RCC 7860 (cell line): Measurements from ENCODE around the gene KIAA1671.

ENCODE experiments used
- DNase-seq: peaks from one replicate; pipeline ENCODE4 v3.0.0-alpha.2; 2015; ENCODE audit warnings: low spot score
- FAIRE-seq: peaks from 2 replicates; lab custom pipeline; 2012; peaks lifted over from hg19 to GRCh38; lab: Jason Lieb, UNC

The KIAA1671 gene

GRCh38 chr22:25061605-25062376 is 109.3 kb downstream of the KIAA1671 start:
- DNase-seq (no peak), FAIRE-seq (no peak)

- FAIRE-seq (no peak), DNase-seq (no peak)
These were observed 110.0 kb downstream of the KIAA1671 start for GRCh38 chr22:25062386-25063085.

GRCh38 chr22:25064894-25065560 is 112.5 kb downstream of the KIAA1671 start:
- FAIRE-seq (no peak), DNase-seq (no peak)

- DNase-seq (no peak), FAIRE-seq (no peak)
These were observed 114.4 kb downstream of the KIAA1671 start for GRCh38 chr22:25066861-25067435.

GRCh38 chr22:25067851-25068421 is 115.4 kb downstream of the KIAA1671 start:
- no peak for DNase-seq
- no peak for FAIRE-seq

- no peak for FAIRE-seq
- DNase-seq, result no peak
These were observed 116.2 kb downstream of the KIAA1671 start for GRCh38 chr22:25068707-25069106.

GRCh38 chr22:25069426-25069757 is 116.9 kb downstream of the KIAA1671 start:
- FAIRE-seq (no peak), DNase-seq (no peak)

- DNase-seq (no peak), FAIRE-seq (no peak)
These were observed 117.4 kb downstream of the KIAA1671 start for GRCh38 chr22:25069758-25070481.

- DNase-seq (no peak), FAIRE-seq (no peak)
These were observed 118.4 kb downstream of the KIAA1671 start for GRCh38 chr22:25070956-25071355.

GRCh38 chr22:25071720-25072119 is 119.2 kb downstream of the KIAA1671 start:
- FAIRE-seq, result no peak
- DNase-seq, result no peak

GRCh38 chr22:25072406-25072805 is 119.9 kb downstream of the KIAA1671 start:
- FAIRE-seq, result no peak
- no peak for DNase-seq

- DNase-seq (no peak), FAIRE-seq (no peak)
These were observed 123.8 kb downstream of the KIAA1671 start for GRCh38 chr22:25076336-25076735.

- no peak for DNase-seq
- no peak for FAIRE-seq
These were observed 124.5 kb downstream of the KIAA1671 start for GRCh38 chr22:25077056-25077455.

- no peak for DNase-seq
These were observed 125.4 kb downstream of the KIAA1671 start for GRCh38 chr22:25077964-25078363.

GRCh38 chr22:25078591-25078990 is 126.1 kb downstream of the KIAA1671 start:
- FAIRE-seq, result no peak
- no peak for DNase-seq

More at GRCh38 chr22:25077964-25078363, 125.4 kb downstream of the KIAA1671 start:
- FAIRE-seq, result no peak

- no peak for DNase-seq
- FAIRE-seq, result no peak
These were observed 128.3 kb downstream of the KIAA1671 start for GRCh38 chr22:25080855-25081254.

- DNase-seq, result no peak
- FAIRE-seq, result no peak
These were observed 128.9 kb downstream of the KIAA1671 start for GRCh38 chr22:25081409-25081824.

- DNase-seq (no peak), FAIRE-seq (no peak)
These were observed 129.6 kb downstream of the KIAA1671 start for GRCh38 chr22:25082096-25082495.

- FAIRE-seq (no peak), DNase-seq (no peak)
These were observed 130.7 kb downstream of the KIAA1671 start for GRCh38 chr22:25083056-25083806.

GRCh38 chr22:25083807-25084200 is 131.3 kb downstream of the KIAA1671 start:
- DNase-seq, result no peak
- no peak for FAIRE-seq
